Activated CD4-positive, alpha-beta T cell treated with anti-CD3 and anti-CD28 coated beads for 36 hours (primary cell): ENCODE results near the gene KCNK10. TPM values are rescaled to one million over a fixed set of nuclear protein-coding genes. Genes with fewer than 3 reads are reported as not detected.
"Not testable (repeated sequence)": the region's sequence is repeated elsewhere in the genome, so short reads cannot be mapped to it uniquely, and the experiment has no call there.

Experiments used
- ATAC-seq: fragments of 200-7000 bp; cut with Tn5 transposase; one replicate; pipeline ENCODE4 v1.10.0; 2021; ENCODE audit warnings: mild to moderate bottlenecking, moderate library complexity
- CTCF ChIA-PET: fragments of 350-600 bp; sonication (Branson Sonifier 250); formaldehyde crosslinking; loops from one replicate; lab custom pipeline; 2021; ENCODE audit warnings: antibody characterized with exemption; lab: Charles Lee
- POLR2A ChIA-PET: fragments of 350-600 bp; sonication (Branson Sonifier 250); formaldehyde crosslinking; loops from one replicate; lab custom pipeline; 2021; ENCODE audit warnings: antibody characterized with exemption, inconsistent platforms; lab: Charles Lee
- DNase-seq: peaks from one replicate; pipeline ENCODE4 v3.0.0-alpha.2; 2020
- H3K27ac Mint-ChIP-seq: one replicate; pipeline ENCODE4 v1.8.0; 2021; ENCODE audit warnings: mixed read lengths
- H3K27me3 Mint-ChIP-seq: one replicate; pipeline ENCODE4 v1.8.0; 2021; ENCODE audit warnings: mixed read lengths
- H3K36me3 Mint-ChIP-seq: one replicate; pipeline ENCODE4 v1.8.0; 2021; ENCODE audit warnings: low read depth, mixed read lengths
- H3K4me1 Mint-ChIP-seq: one replicate; pipeline ENCODE4 v1.8.0; 2021; ENCODE audit warnings: mixed read lengths
- H3K4me3 Mint-ChIP-seq: one replicate; pipeline ENCODE4 v1.8.0; 2021; ENCODE audit warnings: mild to moderate bottlenecking, moderate library complexity, mixed read lengths
- H3K9me3 Mint-ChIP-seq: one replicate; pipeline ENCODE4 v1.8.0; 2021; ENCODE audit warnings: low read depth, mixed read lengths
- intact Hi-C, 2 experiments: fragments of 100-400 bp; cut with DNase I in 1 of 2; cut with micrococcal nuclease in 1 of 2; formaldehyde crosslinking; loops; one replicate each; pipeline versions ENCODE4 v1.14.2 to v1.15.1; 2022 to 2024; cut with DNase I, micrococcal nuclease
- total RNA-seq, 2 experiments: library from RNA; stranded (reverse); gene quantifications; one replicate each; pipeline ENCODE4 v1.2.3, GENCODE V29; 2021

Gene KCNK10
- total RNA-seq, 2 experiments from 2014 or later = not detected

DNA sequence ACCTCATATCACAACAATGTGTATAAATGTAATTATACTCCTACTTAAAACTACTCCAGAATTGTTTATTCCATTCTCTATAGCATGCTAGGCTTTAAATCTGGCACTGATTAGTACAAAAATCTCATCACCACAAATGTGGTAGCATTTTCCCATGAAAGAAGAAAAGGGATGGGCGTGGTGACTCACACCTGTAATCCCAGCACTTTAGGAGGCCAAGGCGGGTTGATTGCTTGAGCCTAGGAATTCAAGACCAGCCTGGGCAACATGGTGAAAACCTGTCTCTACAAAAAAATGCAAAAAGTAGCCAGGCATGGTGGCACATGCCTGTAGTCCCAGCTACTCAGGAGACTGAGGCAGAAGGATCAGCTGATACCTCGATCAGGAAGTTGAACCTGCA, 61.8 kb downstream of the KCNK10 start:
- H3K4me3 Mint-ChIP-seq, intact Hi-C loops, CTCF ChIA-PET, POLR2A ChIA-PET, H3K9me3 Mint-ChIP-seq, H3K36me3 Mint-ChIP-seq, H3K4me1 Mint-ChIP-seq, DNase-seq, H3K27ac Mint-ChIP-seq, ATAC-seq: not testable (repeated sequence)
- H3K27me3 Mint-ChIP-seq = peaks cover 17% of the 10 kb centered on the region

DNA sequence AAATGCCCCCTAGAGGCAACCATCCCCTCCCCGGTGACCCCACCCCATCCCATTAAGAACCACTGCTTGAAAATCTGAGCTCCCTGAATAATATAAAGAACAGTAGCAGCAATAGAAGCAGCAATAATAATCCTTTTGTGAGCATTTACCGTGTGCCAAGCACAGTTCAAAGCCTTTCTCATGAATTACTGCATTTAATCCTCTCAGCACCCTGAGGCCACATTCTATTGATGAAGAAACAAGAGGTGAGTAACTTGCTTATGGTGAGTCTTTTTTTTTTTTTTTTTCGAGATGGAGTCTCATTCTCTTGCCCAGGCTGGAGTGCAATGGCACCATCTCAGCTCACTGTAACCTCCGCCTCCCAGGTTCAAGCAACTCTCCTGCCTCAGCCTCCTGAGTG, 65.0 kb downstream of the KCNK10 start:
- ATAC-seq (no peak), DNase-seq (no peak)
- no peak overlapping the region for H3K4me3 Mint-ChIP-seq
- ChIA-PET CTCF (interaction anchor here (0.6 kb wide), 2 partner anchors 48 to 143 kb away, joined by 3 read pairs; no protein-coding TSS in a partner anchor), POLR2A (no interaction called here)
- no peaks in the 10 kb centered on the region for H3K9me3 Mint-ChIP-seq
- no peaks in the 10 kb centered on the region for H3K36me3 Mint-ChIP-seq
- intact Hi-C loops = no loop called here
- H3K27ac Mint-ChIP-seq = no peak overlapping the region
- peaks cover 20% of the 10 kb centered on the region for H3K27me3 Mint-ChIP-seq
- no peaks in the 10 kb centered on the region for H3K4me1 Mint-ChIP-seq

DNA sequence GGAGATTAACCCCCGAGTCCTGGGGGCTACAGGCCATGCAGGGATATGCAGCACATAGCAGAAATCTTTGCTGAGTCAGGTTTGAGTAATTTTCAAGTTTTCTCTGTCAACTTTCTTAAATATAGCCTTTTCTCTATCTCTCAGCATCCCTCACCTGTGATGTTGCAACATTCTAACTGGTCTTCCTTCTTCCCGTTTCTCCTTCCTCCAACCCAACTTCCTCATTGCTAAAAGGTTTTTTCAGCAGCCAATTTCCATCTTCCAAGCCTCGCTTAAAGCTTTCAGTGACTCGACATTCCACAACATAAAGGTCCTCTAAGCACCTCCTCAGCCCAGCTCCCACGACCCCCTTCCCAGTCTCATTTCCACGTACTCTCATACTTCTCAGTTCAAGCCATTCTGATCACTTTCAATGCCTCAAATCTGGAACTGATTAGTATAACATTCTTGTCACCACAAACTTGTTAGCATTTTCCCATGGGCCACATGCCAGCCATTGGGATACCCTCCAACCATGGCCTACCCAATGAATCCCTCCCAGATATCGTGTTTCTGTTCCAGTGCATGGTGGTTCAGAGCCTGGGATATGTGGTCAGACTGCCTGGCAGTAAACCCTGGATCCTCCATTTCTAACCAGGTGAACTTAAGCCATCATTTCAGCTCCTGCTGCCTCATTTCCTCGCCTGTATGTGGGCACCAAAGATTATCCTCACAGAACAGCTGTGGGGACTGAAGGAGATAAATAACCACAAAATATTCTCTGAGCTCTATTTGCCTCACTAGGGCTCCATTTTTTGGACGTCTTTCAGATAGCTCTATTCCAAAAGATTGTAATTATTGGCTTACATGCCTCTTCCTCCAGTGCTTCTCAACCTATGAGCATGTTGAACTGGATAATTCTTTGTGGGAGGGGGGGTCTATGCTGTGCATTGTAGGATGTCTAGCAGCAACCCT, 65.8 kb downstream of the KCNK10 start:
- no peak for DNase-seq
- ChIA-PET POLR2A (no interaction called here), CTCF (interaction anchor here (0.6 to 0.9 kb wide), 2 partner anchors 47 to 58 kb away, joined by 3 read pairs; no protein-coding TSS in a partner anchor)
- Mint-ChIP-seq H3K27me3 (peaks cover 22% of the 10 kb centered on the region), H3K4me1 (no peaks in the 10 kb centered on the region), H3K36me3 (no peaks in the 10 kb centered on the region), H3K4me3 (no peak overlapping the region), H3K9me3 (no peaks in the 10 kb centered on the region), H3K27ac (no peak overlapping the region)
- no peak for ATAC-seq
- intact Hi-C loops = no loop called here

- ChIA-PET POLR2A (no interaction called here), CTCF (interaction anchor here (0.9 to 1.3 kb wide), 2 partner anchors 9 to 65 kb away, joined by 4 read pairs; no protein-coding TSS in a partner anchor)
- no peaks in the 10 kb centered on the region for H3K9me3 Mint-ChIP-seq
- no peak for ATAC-seq
- no peak overlapping the region for H3K27ac Mint-ChIP-seq
- H3K36me3 Mint-ChIP-seq = no peaks in the 10 kb centered on the region
- H3K27me3 Mint-ChIP-seq = peaks cover 20% of the 10 kb centered on the region
- no peak for DNase-seq
- intact Hi-C loops = no loop called here
- no peak overlapping the region for H3K4me3 Mint-ChIP-seq
- H3K4me1 Mint-ChIP-seq = no peaks in the 10 kb centered on the region
These were observed 67.3 kb downstream of the KCNK10 start for GRCh38 chr14:88255798-88256197.

GRCh38 chr14:88255196-88255595, 67.9 kb downstream of the KCNK10 start:
- Mint-ChIP-seq H3K27me3 (peaks cover 20% of the 10 kb centered on the region), H3K27ac (no peak overlapping the region), H3K4me3 (no peak overlapping the region)

DNA sequence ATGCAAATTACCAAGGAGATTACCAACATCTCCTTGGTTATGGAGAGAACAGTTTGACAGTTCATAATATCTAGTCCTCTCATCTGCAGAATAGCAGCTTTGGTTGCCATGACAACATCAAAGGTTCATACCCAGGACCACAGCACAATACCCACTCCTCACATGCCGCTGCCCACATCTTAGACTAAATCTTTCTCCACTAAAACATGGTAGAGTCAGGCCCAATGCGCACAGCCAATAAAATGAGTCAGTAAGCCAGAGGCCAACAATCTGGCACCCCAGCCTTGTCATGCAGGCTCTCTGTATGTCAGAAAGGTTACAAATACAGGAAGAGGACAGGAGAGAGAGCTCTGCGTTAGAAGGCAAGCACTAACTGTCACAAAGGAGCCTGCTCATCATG, 70.6 kb downstream of the KCNK10 start:
- Mint-ChIP-seq H3K27me3 (peaks cover 20% of the 10 kb centered on the region), H3K9me3 (no peaks in the 10 kb centered on the region), H3K4me3 (no peak overlapping the region), H3K4me1 (no peaks in the 10 kb centered on the region), H3K27ac (no peak overlapping the region), H3K36me3 (no peaks in the 10 kb centered on the region)
- CTCF ChIA-PET = no interaction called here
- ATAC-seq (no peak), DNase-seq (no peak)
- intact Hi-C loops = no loop called here
- POLR2A ChIA-PET = no interaction called here

More at GRCh38 chr14:88255196-88255595, 67.9 kb downstream of the KCNK10 start:
- POLR2A ChIA-PET = no interaction called here
- CTCF ChIA-PET = interaction anchor here (0.9 to 1.3 kb wide), 2 partner anchors 9 to 64 kb away, joined by 4 read pairs; no protein-coding TSS in a partner anchor
- Mint-ChIP-seq H3K9me3 (no peaks in the 10 kb centered on the region), H3K4me1 (no peaks in the 10 kb centered on the region), H3K36me3 (no peaks in the 10 kb centered on the region)
- no peak for DNase-seq
- no peak for ATAC-seq
- intact Hi-C loops = no loop called here

GRCh38 chr14:88251650-88252049, 71.4 kb downstream of the KCNK10 start:
- no peak overlapping the region for H3K4me3 Mint-ChIP-seq
- H3K27ac Mint-ChIP-seq = no peak overlapping the region
- peaks cover 15% of the 10 kb centered on the region for H3K27me3 Mint-ChIP-seq
- no peaks in the 10 kb centered on the region for H3K9me3 Mint-ChIP-seq
- no peaks in the 10 kb centered on the region for H3K4me1 Mint-ChIP-seq
- ATAC-seq = no peak
- intact Hi-C loops = no loop called here
- DNase-seq = no peak
- no peaks in the 10 kb centered on the region for H3K36me3 Mint-ChIP-seq
- ChIA-PET POLR2A (no interaction called here), CTCF (no interaction called here)

- Mint-ChIP-seq H3K27ac (no peak overlapping the region), H3K27me3 (peaks cover 26% of the 10 kb centered on the region), H3K4me3 (no peak overlapping the region), H3K4me1 (no peaks in the 10 kb centered on the region), H3K36me3 (no peaks in the 10 kb centered on the region), H3K9me3 (no peaks in the 10 kb centered on the region)
- POLR2A ChIA-PET = no interaction called here
- no peak for DNase-seq
- CTCF ChIA-PET = interaction anchor here (1.5 kb wide), 1 partner anchor 12 kb away, joined by 3 read pairs; no protein-coding TSS in a partner anchor
- ATAC-seq = no peak
- intact Hi-C loops = no loop called here
These were observed 73.8 kb downstream of the KCNK10 start for GRCh38 chr14:88249266-88249665.

DNA sequence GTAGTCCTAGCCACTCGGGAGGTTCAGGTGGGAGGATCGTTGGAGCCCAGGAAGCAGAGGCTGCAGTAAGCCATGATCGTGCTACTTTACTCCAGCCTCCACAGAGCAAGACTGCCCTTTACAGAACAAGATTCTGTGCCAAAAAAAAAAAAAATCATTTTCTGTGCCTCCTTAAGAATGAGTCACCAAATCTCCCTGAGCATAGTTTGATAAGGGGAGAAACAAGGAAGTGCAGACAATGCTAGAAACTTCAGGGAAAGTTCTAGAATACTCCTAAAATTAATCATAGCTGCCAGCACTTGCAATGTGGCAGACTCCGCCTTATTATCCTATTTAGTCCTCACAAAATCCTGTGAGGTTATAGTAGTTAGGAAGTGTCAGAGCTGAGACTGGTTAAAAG, 74.5 kb downstream of the KCNK10 start:
- ATAC-seq (no peak), DNase-seq (no peak)
- ChIA-PET CTCF (interaction anchor here (1.5 kb wide), 1 partner anchor 11 kb away, joined by 3 read pairs; no protein-coding TSS in a partner anchor), POLR2A (no interaction called here)
- intact Hi-C loops = no loop called here
- Mint-ChIP-seq H3K27ac (no peak overlapping the region), H3K9me3 (no peaks in the 10 kb centered on the region), H3K4me3 (no peak overlapping the region), H3K4me1 (no peaks in the 10 kb centered on the region), H3K27me3 (peaks cover 26% of the 10 kb centered on the region), H3K36me3 (no peaks in the 10 kb centered on the region)

DNA sequence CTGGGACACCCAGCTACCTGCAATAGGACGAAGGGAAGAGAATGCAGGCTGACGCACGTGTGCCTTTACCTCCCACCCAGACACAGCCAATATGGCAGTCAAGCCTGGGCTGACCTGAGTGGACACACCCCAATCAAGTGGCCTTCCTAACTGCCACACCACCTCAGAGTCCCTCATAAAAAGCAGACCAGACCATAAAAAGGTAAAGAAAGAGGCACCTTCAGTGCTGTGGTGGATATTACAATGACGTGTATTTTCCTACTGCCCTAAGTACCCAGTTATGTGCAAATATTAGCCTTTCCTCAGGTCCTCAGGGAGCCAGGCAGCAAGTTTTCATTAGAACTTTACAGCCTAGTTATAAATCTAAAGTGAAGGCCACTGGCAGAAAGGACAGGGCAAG, 75.8 kb downstream of the KCNK10 start:
- intact Hi-C loops = no loop called here
- Mint-ChIP-seq H3K4me3 (no peak overlapping the region), H3K36me3 (no peaks in the 10 kb centered on the region), H3K9me3 (no peaks in the 10 kb centered on the region), H3K27ac (no peak overlapping the region), H3K4me1 (no peaks in the 10 kb centered on the region), H3K27me3 (peaks cover 24% of the 10 kb centered on the region)
- POLR2A ChIA-PET = no interaction called here
- CTCF ChIA-PET = interaction anchor here (1.1 to 1.2 kb wide), 2 partner anchors 8 to 58 kb away, joined by 3 to 4 read pairs; no protein-coding TSS in a partner anchor
- DNase-seq = no peak
- no peak for ATAC-seq

DNA sequence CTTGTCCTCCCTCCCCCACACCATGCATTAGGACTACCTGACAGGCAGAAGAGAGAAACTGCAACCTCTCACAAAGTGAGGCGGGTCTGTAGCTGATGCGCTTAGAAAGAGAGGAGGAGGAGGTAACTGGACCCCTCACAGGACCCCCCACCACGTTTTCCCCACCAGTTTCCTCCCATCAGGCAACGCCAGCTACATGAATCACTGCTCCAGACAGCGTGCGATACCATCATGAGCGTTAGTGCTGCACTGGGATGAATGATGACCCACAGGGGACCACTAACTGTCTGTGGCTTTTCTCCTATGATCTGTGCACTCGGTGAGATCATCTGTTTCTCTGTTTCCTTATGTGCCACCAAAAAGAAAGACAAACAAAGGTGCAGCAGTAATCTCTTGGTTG, 77.7 kb downstream of the KCNK10 start:
- Mint-ChIP-seq H3K27ac (no peak overlapping the region), H3K4me3 (no peak overlapping the region), H3K4me1 (no peaks in the 10 kb centered on the region), H3K27me3 (peaks cover 27% of the 10 kb centered on the region), H3K9me3 (no peaks in the 10 kb centered on the region), H3K36me3 (no peaks in the 10 kb centered on the region)
- ChIA-PET CTCF (interaction anchor here (0.6 kb wide), 1 partner anchor 83 kb away, joined by 3 read pairs; no protein-coding TSS in a partner anchor), POLR2A (no interaction called here)
- intact Hi-C loops = no loop called here
- no peak for DNase-seq
- ATAC-seq = no peak
